ENCODE data around the gene ACE2. TPM values are rescaled to one million over a fixed set of nuclear protein-coding genes. Genes with fewer than 3 reads are reported as not detected.

The ACE2 gene
- total and polyA plus RNA-seq, 7 experiments from 2014 or later = not detected

GRCh38 chrX:15549189-15550012 is 51.4 kb downstream of the ACE2 start:
- Histone ChIP-seq H3K27ac (ENCODE audit: low read depth, low read length) (no peak overlapping the region), H3K4me3 (ENCODE audit: low read length) (no peak overlapping the region), H3K4me1 (ENCODE audit: control insufficient read depth in 2 of 2, insufficient read depth in 2 of 2, low read length in 2 of 2) (no peaks in the 10 kb centered on the region), H3K36me3 (ENCODE audit: control insufficient read depth in 2 of 3, insufficient read depth in 3 of 3, low read length in 3 of 3) (no peaks in the 10 kb centered on the region), H3K27me3 (ENCODE audit: control insufficient read depth in 2 of 2, insufficient read depth in 2 of 2, low read length in 2 of 2) (no peaks in the 10 kb centered on the region), H3K9me3 (ENCODE audit: control insufficient read depth in 2 of 3, low read length in 3 of 3) (no peaks in the 10 kb centered on the region)
- ChIA-PET CTCF (no interaction called here), POLR2A (no interaction called here)
- H3K27ac Mint-ChIP-seq = peak overlapping the region in 1 of 9 donors; percentile 9
- intact Hi-C loops (cut with micrococcal nuclease) = no loop called here
- ATAC-seq = no peak
- no peaks in the 10 kb centered on the region for H3K4me1 Mint-ChIP-seq
- peaks cover 0 to 11% (median 3%) of the 10 kb centered on the region in 5 donors for H3K27me3 Mint-ChIP-seq
- DNase-seq = no peak
- peaks cover 0 to 3% (median 0%) of the 10 kb centered on the region in 11 donors for H3K9me3 Mint-ChIP-seq
- no peaks in the 10 kb centered on the region for H3K36me3 Mint-ChIP-seq
- H3K4me3 Mint-ChIP-seq = no peak overlapping the region

DNA sequence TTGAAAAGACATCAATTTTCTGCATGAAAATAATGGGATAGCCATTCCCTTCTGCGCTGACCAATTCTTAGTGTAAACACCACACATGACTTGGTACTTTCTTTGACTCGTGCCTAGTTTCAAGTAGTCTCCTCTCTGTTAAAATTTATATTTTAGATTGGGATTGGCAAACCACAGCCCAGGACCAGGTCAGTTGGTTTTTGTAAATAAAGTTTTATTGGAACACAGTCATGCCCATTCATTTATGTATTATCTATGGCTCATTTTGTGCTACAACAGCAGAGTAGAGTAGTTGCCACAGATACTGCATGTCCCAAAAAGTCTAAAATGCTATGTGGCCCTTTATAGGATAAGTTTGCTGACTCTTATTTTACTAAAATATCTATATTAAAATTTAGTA is 53.4 kb downstream of the ACE2 start:
- CTCF ChIA-PET = no interaction called here
- H3K27me3 Mint-ChIP-seq = peaks cover 0 to 11% (median 0%) of the 10 kb centered on the region in 5 donors
- no peak for ATAC-seq

GRCh38 chrX:15546745-15547144 is 54.0 kb downstream of the ACE2 start:
- ChIA-PET POLR2A (no interaction called here), CTCF (no interaction called here)
- Histone ChIP-seq H3K27me3 (ENCODE audit: control insufficient read depth in 2 of 2, insufficient read depth in 2 of 2, low read length in 2 of 2) (no peaks in the 10 kb centered on the region), H3K4me3 (ENCODE audit: low read length) (no peak overlapping the region), H3K27ac (ENCODE audit: low read depth, low read length) (no peak overlapping the region), H3K4me1 (ENCODE audit: control insufficient read depth in 2 of 2, insufficient read depth in 2 of 2, low read length in 2 of 2) (no peaks in the 10 kb centered on the region), H3K36me3 (ENCODE audit: control insufficient read depth in 2 of 3, insufficient read depth in 3 of 3, low read length in 3 of 3) (no peaks in the 10 kb centered on the region), H3K9me3 (ENCODE audit: control insufficient read depth in 2 of 3, low read length in 3 of 3) (no peaks in the 10 kb centered on the region)
- intact Hi-C loops (cut with micrococcal nuclease) = no loop called here
- no peak for DNase-seq
- ATAC-seq = no peak
- no peak overlapping the region for H3K4me3 Mint-ChIP-seq
- no peak overlapping the region for H3K27ac Mint-ChIP-seq
- H3K36me3 Mint-ChIP-seq = no peaks in the 10 kb centered on the region
- H3K27me3 Mint-ChIP-seq = peaks cover 0 to 11% (median 0%) of the 10 kb centered on the region in 5 donors
- H3K4me1 Mint-ChIP-seq = no peaks in the 10 kb centered on the region
- peaks cover 0 to 3% (median 0%) of the 10 kb centered on the region in 11 donors for H3K9me3 Mint-ChIP-seq

More for the DNA sequence above, 53.4 kb downstream of the ACE2 start:
- H3K4me1 Mint-ChIP-seq = no peaks in the 10 kb centered on the region
- POLR2A ChIA-PET = no interaction called here
- no peak overlapping the region for H3K27ac ChIP-seq (ENCODE audit: low read depth, low read length)
- H3K27ac Mint-ChIP-seq = no peak overlapping the region
- H3K9me3 ChIP-seq (ENCODE audit: control insufficient read depth in 2 of 3, low read length in 3 of 3) = no peaks in the 10 kb centered on the region
- H3K27me3 ChIP-seq (ENCODE audit: control insufficient read depth in 2 of 2, insufficient read depth in 2 of 2, low read length in 2 of 2) = no peaks in the 10 kb centered on the region
- no peak for DNase-seq
- no peaks in the 10 kb centered on the region for H3K36me3 Mint-ChIP-seq
- H3K36me3 ChIP-seq (ENCODE audit: control insufficient read depth in 2 of 3, insufficient read depth in 3 of 3, low read length in 3 of 3) = no peaks in the 10 kb centered on the region
- no peaks in the 10 kb centered on the region for H3K4me1 ChIP-seq (ENCODE audit: control insufficient read depth in 2 of 2, insufficient read depth in 2 of 2, low read length in 2 of 2)
- H3K4me3 ChIP-seq (ENCODE audit: low read length) = no peak overlapping the region
- intact Hi-C loops (cut with micrococcal nuclease) = no loop called here
- peaks cover 0 to 3% (median 0%) of the 10 kb centered on the region in 11 donors for H3K9me3 Mint-ChIP-seq
- H3K4me3 Mint-ChIP-seq = no peak overlapping the region

DNA sequence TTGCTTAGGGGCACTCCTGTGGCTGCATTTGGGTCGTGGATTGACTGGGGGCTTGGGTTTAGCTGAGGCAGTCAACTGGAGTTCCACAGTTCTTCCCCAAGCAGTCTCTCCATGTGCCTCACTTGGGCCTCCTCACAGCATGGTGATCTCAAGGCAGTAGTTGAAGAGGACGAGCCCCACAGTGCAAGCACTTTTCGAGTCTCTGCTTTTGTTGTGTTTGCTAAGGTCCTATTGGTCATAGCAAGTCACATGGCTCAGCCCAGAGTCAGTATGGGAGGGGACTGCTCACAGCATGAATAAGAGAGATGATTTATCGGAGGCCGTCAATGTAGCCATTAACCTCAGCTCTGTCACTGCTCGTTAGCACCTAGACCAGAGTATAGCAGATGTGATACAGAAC is 70.4 kb downstream of the ACE2 start:
- Histone ChIP-seq H3K27ac (ENCODE audit: low read depth, low read length) (no peak overlapping the region), H3K9me3 (ENCODE audit: control insufficient read depth in 2 of 3, low read length in 3 of 3) (no peaks in the 10 kb centered on the region), H3K36me3 (ENCODE audit: control insufficient read depth in 2 of 3, insufficient read depth in 3 of 3, low read length in 3 of 3) (no peaks in the 10 kb centered on the region), H3K4me3 (ENCODE audit: low read length) (no peak overlapping the region), H3K4me1 (ENCODE audit: control insufficient read depth in 2 of 2, insufficient read depth in 2 of 2, low read length in 2 of 2) (no peaks in the 10 kb centered on the region), H3K27me3 (ENCODE audit: control insufficient read depth in 2 of 2, insufficient read depth in 2 of 2, low read length in 2 of 2) (no peaks in the 10 kb centered on the region)
- intact Hi-C loops (cut with micrococcal nuclease) = no loop called here
- Mint-ChIP-seq H3K4me3 (no peak overlapping the region), H3K27ac (no peak overlapping the region), H3K27me3 (peaks cover 0 to 8% (median 0%) of the 10 kb centered on the region in 5 donors), H3K4me1 (peaks cover 0 to 3% (median 0%) of the 10 kb centered on the region in 7 donors), H3K9me3 (no peaks in the 10 kb centered on the region), H3K36me3 (no peaks in the 10 kb centered on the region)
- POLR2A ChIA-PET = no interaction called here
- ATAC-seq = no peak
- no peak for DNase-seq
- CTCF ChIA-PET = interaction anchor here (0.9 kb wide), 1 partner anchor 1166 kb away, joined by 3 read pairs; no protein-coding TSS in a partner anchor

GRCh38 chrX:15529165-15529564 is 71.6 kb downstream of the ACE2 start:
- no peak for DNase-seq
- H3K4me1 Mint-ChIP-seq = peaks cover 0 to 3% (median 0%) of the 10 kb centered on the region in 7 donors
- H3K27me3 Mint-ChIP-seq = peaks cover 0 to 9% (median 0%) of the 10 kb centered on the region in 5 donors
- Histone ChIP-seq H3K27me3 (ENCODE audit: control insufficient read depth in 2 of 2, insufficient read depth in 2 of 2, low read length in 2 of 2) (no peaks in the 10 kb centered on the region), H3K9me3 (ENCODE audit: control insufficient read depth in 2 of 3, low read length in 3 of 3) (no peaks in the 10 kb centered on the region), H3K27ac (ENCODE audit: low read depth, low read length) (no peak overlapping the region), H3K4me1 (ENCODE audit: control insufficient read depth in 2 of 2, insufficient read depth in 2 of 2, low read length in 2 of 2) (no peaks in the 10 kb centered on the region), H3K36me3 (ENCODE audit: control insufficient read depth in 2 of 3, insufficient read depth in 3 of 3, low read length in 3 of 3) (no peaks in the 10 kb centered on the region), H3K4me3 (ENCODE audit: low read length) (no peak overlapping the region)
- intact Hi-C loops (cut with micrococcal nuclease) = no loop called here
- POLR2A ChIA-PET = no interaction called here
- no peak overlapping the region for H3K27ac Mint-ChIP-seq
- CTCF ChIA-PET = no interaction called here
- H3K9me3 Mint-ChIP-seq = no peaks in the 10 kb centered on the region
- H3K36me3 Mint-ChIP-seq = no peaks in the 10 kb centered on the region
- ATAC-seq = no peak
- no peak overlapping the region for H3K4me3 Mint-ChIP-seq

DNA sequence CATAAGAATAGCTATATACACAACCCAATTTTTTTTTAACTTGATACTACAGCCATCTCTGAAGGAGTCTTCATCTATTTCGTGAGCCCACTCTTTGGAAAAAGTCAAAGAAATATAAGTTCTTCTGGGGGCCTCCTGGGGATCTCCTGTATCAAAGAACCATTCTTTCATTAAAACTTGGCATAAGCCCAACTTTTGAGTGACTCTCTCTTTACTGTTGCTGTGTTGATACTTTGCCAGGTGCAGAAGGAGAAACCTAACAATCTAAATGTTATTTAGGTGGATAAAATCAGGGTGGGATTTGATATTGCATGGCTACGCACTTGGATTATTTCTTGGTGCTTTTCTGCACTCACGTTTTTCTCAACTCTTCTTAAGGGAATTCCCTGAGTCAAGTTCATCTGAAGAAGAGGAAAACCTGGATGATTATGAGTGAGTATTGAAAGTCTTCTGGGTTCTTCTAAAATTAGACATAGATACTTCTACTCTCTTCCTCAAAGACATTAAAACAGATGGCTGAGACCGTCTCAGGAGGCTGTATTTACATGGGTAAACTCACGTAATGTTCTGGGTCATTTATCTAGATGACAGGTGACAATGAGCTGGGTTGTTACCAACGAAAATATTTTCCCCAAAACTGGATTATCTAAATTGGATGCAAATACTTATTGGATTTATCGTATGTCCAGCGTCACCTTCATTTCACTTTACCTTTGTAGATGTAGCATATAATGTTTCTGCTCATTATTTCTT is 74.9 kb downstream of the ACE2 start:
- Histone ChIP-seq H3K36me3 (ENCODE audit: control insufficient read depth in 2 of 3, insufficient read depth in 3 of 3, low read length in 3 of 3) (no peaks in the 10 kb centered on the region), H3K4me1 (ENCODE audit: control insufficient read depth in 2 of 2, insufficient read depth in 2 of 2, low read length in 2 of 2) (no peaks in the 10 kb centered on the region), H3K9me3 (ENCODE audit: control insufficient read depth in 2 of 3, low read length in 3 of 3) (no peaks in the 10 kb centered on the region), H3K27me3 (ENCODE audit: control insufficient read depth in 2 of 2, insufficient read depth in 2 of 2, low read length in 2 of 2) (no peaks in the 10 kb centered on the region), H3K27ac (ENCODE audit: low read depth, low read length) (no peak overlapping the region), H3K4me3 (ENCODE audit: low read length) (no peak overlapping the region)
- intact Hi-C loops (cut with micrococcal nuclease) = no loop called here
- ATAC-seq (no peak), DNase-seq (no peak)
- Mint-ChIP-seq H3K27ac (no peak overlapping the region), H3K9me3 (no peaks in the 10 kb centered on the region), H3K36me3 (no peaks in the 10 kb centered on the region), H3K4me3 (no peak overlapping the region), H3K27me3 (peaks cover 4 to 14% (median 5%) of the 10 kb centered on the region in 5 donors), H3K4me1 (peaks cover 0 to 4% (median 0%) of the 10 kb centered on the region in 7 donors)
- POLR2A ChIA-PET = no interaction called here
- CTCF ChIA-PET = no interaction called here

All from naive thymus-derived CD4-positive, alpha-beta T cell (primary cell).